HCT116 (cell line): ENCODE data around the gene CENPE. TPM values are rescaled to one million over a fixed set of nuclear protein-coding genes. Genes with fewer than 3 reads are reported as not detected.

Source experiments
- ATAC-seq: fragments of 200-7000 bp; cut with Tn5 transposase; 2 replicates; pipeline ENCODE4 v1.9.1; 2020; ENCODE audit warnings: mild to moderate bottlenecking, moderate library complexity
- BruUV-seq: library from RNA; stranded (reverse); fragments of 400-500 nt; replicated peaks from 2 replicates; lab custom pipeline; 2021; lab: Mats Ljungman, UMichigan
- CTCF ChIA-PET: fragments of 300-600 bp; sonication (Branson Sonifier 250); formaldehyde crosslinking; loops from one replicate; lab custom pipeline; 2021; ENCODE audit warnings: antibody characterized with exemption; lab: Charles Lee
- POLR2A ChIA-PET: fragments of 300-600, 350-600 bp; sonication (Branson Sonifier 250); formaldehyde crosslinking; loops from one replicate; lab custom pipeline; 2021; ENCODE audit warnings: antibody characterized with exemption; lab: Charles Lee
- RAD21 ChIA-PET, 2 experiments: fragments of 300-600 bp; sonication (Branson Sonifier 250); formaldehyde crosslinking; loops; one replicate each; lab custom pipeline; 2023; ENCODE audit warnings: low total read pairs in 2 of 2; ENCODE audit not compliant: uncharacterized antibody in 2 of 2, unreplicated experiment in 2 of 2, low non-redundant PET in 1 of 2; lab: Charles Lee
- DNase-seq: peaks from one replicate; pipeline ENCODE4 v3.0.0-alpha.2; 2010; ENCODE audit warnings: low read depth, low spot score
- H2AFZ ChIP-seq: fragments of 200-600 bp; shearing (Covaris generic), sonication (generic); 2 replicates; pipeline ENCODE4 v1.6.1; 2017; ENCODE audit warnings: low read depth, mixed run types, mixed read lengths, antibody characterized with exemption, low read length; ENCODE audit not compliant: poor library complexity, severe bottlenecking
- H3K27ac ChIP-seq: 2 replicates; pipeline ENCODE4 v1.5.1; 2012; ENCODE audit warnings: low read depth, low read length
- H3K27me3 ChIP-seq: fragments of 200-600 bp; sonication (generic); 2 replicates; pipeline ENCODE4 v1.6.1; 2016; ENCODE audit warnings: mixed run types, low read length, mixed read lengths; ENCODE audit not compliant: insufficient read depth
- H3K36me3 ChIP-seq, 2 experiments: fragments of 200-500 bp in 1 of 2; fragments of 200-600 bp in 1 of 2; sonication (Bioruptor generic) in 1 of 2; sonication (generic) in 1 of 2; 2 replicates each; pipeline versions ENCODE4 v1.5.1 to v1.6.1; 2014 to 2016; ENCODE audit warnings: low read length in 2 of 2, inconsistent platforms in 1 of 2, mixed read lengths in 1 of 2, mixed run types in 1 of 2; ENCODE audit not compliant: insufficient read depth in 2 of 2, control insufficient read depth in 1 of 2
- H3K4me1 ChIP-seq, 2 experiments: fragments of 200-600 bp in 1 of 2; sonication (generic) in 1 of 2; 2 replicates each; pipeline versions ENCODE4 v1.5.1 to v1.6.1; 2012 to 2017; ENCODE audit warnings: low read length in 2 of 2, inconsistent platforms in 1 of 2, mild to moderate bottlenecking in 1 of 2, mixed read lengths in 1 of 2, mixed run types in 1 of 2, moderate library complexity in 1 of 2; ENCODE audit not compliant: insufficient read depth in 2 of 2, control insufficient read depth in 1 of 2
- H3K4me2 ChIP-seq: fragments of 200-600 bp; sonication (generic); 2 replicates; pipeline ENCODE4 v1.6.1; 2017; ENCODE audit warnings: mixed run types, low read length, mixed read lengths
- H3K4me3 ChIP-seq, 2 experiments: fragments of 200-600 bp in 1 of 2; sonication (generic) in 1 of 2; replicated peaks in 1 of 2; 2 replicates each; pipeline ENCODE4 v1.5.1; 2011 to 2016; ENCODE audit warnings: low read length in 2 of 2, control low read depth in 1 of 2, low read depth in 1 of 2, mild to moderate bottlenecking in 1 of 2, mixed read lengths in 1 of 2, mixed run types in 1 of 2
- H3K79me2 ChIP-seq: fragments of 200-600 bp; sonication (generic); 2 replicates; pipeline ENCODE4 v1.6.1; 2017; ENCODE audit warnings: mild to moderate bottlenecking, mixed run types, low read length, moderate library complexity, mixed read lengths; ENCODE audit not compliant: insufficient read depth
- H3K9ac ChIP-seq: fragments of 200-600 bp; sonication (generic); 2 replicates; pipeline ENCODE4 v1.6.1; 2016; ENCODE audit warnings: low read length, mixed read lengths
- H3K9me2 ChIP-seq: fragments of 200-600 bp; sonication (generic), shearing (Covaris generic); 2 replicates; pipeline ENCODE4 v1.6.1; 2017; ENCODE audit warnings: mixed run types, mild to moderate bottlenecking, moderate library complexity; ENCODE audit not compliant: insufficient read depth
- H3K9me3 ChIP-seq, 2 experiments: fragments of 200-500 bp in 1 of 2; fragments of 200-600 bp in 1 of 2; sonication (Bioruptor generic) in 1 of 2; sonication (generic) in 1 of 2; 2 replicates each; pipeline ENCODE4 v1.6.1; 2014 to 2017; ENCODE audit warnings: low read length in 2 of 2, mixed read lengths in 2 of 2, inconsistent platforms in 1 of 2, low read depth in 1 of 2, mild to moderate bottlenecking in 1 of 2, mixed run types in 1 of 2, moderate library complexity in 1 of 2; ENCODE audit not compliant: control insufficient read depth in 1 of 2, insufficient read depth in 1 of 2
- H4K20me1 ChIP-seq: fragments of 200-600 bp; sonication (generic), shearing (Covaris generic); 2 replicates; pipeline ENCODE4 v1.6.1; 2017; ENCODE audit warnings: mixed run types, mild to moderate bottlenecking, moderate library complexity; ENCODE audit not compliant: insufficient read depth
- CEBPB ChIP-seq: IDR thresholded peaks from 2 replicates; pipeline ENCODE4 v1.6.1; 2012; ENCODE audit warnings: low read depth
- FOSL1 ChIP-seq: IDR thresholded peaks from 2 replicates; pipeline ENCODE4 v1.6.1; 2012; ENCODE audit warnings: low read depth
- POLR2A ChIP-seq: IDR thresholded peaks from 2 replicates; pipeline ENCODE4 v1.7.0; 2011; ENCODE audit warnings: borderline replicate concordance; ENCODE audit not compliant: insufficient read depth, insufficient read length; ENCODE audit errors: extremely low read depth
- POLR2AphosphoS5 ChIP-seq: IDR thresholded peaks from 2 replicates; pipeline ENCODE4 v1.6.1; 2011; ENCODE audit warnings: mild to moderate bottlenecking, low read depth, low read length, moderate library complexity
- RAD21 ChIP-seq: IDR thresholded peaks from 2 replicates; pipeline ENCODE4 v1.6.1; 2012; ENCODE audit warnings: low read depth, mild to moderate bottlenecking
- SRF ChIP-seq: IDR thresholded peaks from 2 replicates; pipeline ENCODE4 v1.6.1; 2012; ENCODE audit warnings: low read depth
- TCF7L2 ChIP-seq: IDR thresholded peaks from 2 replicates; pipeline ENCODE4 v1.7.0; 2011; ENCODE audit warnings: borderline replicate concordance, inconsistent platforms; ENCODE audit not compliant: insufficient read depth, insufficient read length; ENCODE audit errors: extremely low read depth
- ZNF274 ChIP-seq: fragments of 200-500 bp; sonication (Bioruptor generic); IDR thresholded peaks from 2 replicates; pipeline ENCODE4 v1.6.1; 2014; ENCODE audit warnings: mild to moderate bottlenecking, low read depth, low read length, inconsistent platforms
- intact Hi-C: fragments of 100-400 bp; cut with micrococcal nuclease; formaldehyde crosslinking; loops from 2 replicates; pipeline ENCODE4 v1.10.0; 2022
- total RNA-seq: library from RNA; stranded (reverse); gene quantifications from one replicate; pipeline ENCODE4 v1.2.1, GENCODE V29; 2021; ENCODE audit not compliant: unreplicated experiment
- TF ChIP-seq, protein P1 (sequence below): IDR thresholded peaks from 2 replicates; pipeline ENCODE4 v1.6.1; 2011; ENCODE audit warnings: mild to moderate bottlenecking, low read length, moderate library complexity; ENCODE audit not compliant: insufficient replicate concordance; ENCODE audit errors: extremely low read depth

Gene CENPE
- total RNA-seq, 1 experiment from 2014 or later: 31.3 TPM

- peaks cover 15 to 21% of the 10 kb centered on the region in 2 experiments for H3K36me3 ChIP-seq
- no TSS peak for BruUV-seq
- POLR2A ChIA-PET: interaction anchor here (0.7 kb wide), 2 partner anchors 734 to 1152 kb away, joined by 4 read pairs; no protein-coding TSS in a partner anchor
- H3K4me3 ChIP-seq: peak overlapping the region; percentile 61 to 81
- no peaks in the 10 kb centered on the region for H3K9me2 ChIP-seq
- intact Hi-C loops: no loop called here
- no peak for ATAC-seq
- no peaks in the 10 kb centered on the region for H4K20me1 ChIP-seq
- H2AFZ ChIP-seq: no peak overlapping the region
- TF ChIP-seq POLR2A: no peak
- no peak for TF ChIP-seq CEBPB
- no peak for TF ChIP-seq POLR2AphosphoS5
- TF ChIP-seq FOSL1: no peak
- no peak for TF ChIP-seq SRF
- no peak for TF ChIP-seq RAD21
- TF ChIP-seq ZNF274: no peak
- no peak for TF ChIP-seq TCF7L2
- TF ChIP-seq, protein P1, sequence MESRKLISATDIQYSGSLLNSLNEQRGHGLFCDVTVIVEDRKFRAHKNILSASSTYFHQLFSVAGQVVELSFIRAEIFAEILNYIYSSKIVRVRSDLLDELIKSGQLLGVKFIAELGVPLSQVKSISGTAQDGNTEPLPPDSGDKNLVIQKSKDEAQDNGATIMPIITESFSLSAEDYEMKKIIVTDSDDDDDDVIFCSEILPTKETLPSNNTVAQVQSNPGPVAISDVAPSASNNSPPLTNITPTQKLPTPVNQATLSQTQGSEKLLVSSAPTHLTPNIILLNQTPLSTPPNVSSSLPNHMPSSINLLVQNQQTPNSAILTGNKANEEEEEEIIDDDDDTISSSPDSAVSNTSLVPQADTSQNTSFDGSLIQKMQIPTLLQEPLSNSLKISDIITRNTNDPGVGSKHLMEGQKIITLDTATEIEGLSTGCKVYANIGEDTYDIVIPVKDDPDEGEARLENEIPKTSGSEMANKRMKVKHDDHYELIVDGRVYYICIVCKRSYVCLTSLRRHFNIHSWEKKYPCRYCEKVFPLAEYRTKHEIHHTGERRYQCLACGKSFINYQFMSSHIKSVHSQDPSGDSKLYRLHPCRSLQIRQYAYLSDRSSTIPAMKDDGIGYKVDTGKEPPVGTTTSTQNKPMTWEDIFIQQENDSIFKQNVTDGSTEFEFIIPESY: no peak
- TF ChIP-seq, all 23 proteins: peak for 0
- no peak for DNase-seq
- Histone ChIP-seq H3K79me2 (peaks cover 19% of the 10 kb centered on the region), H3K9ac (no peak overlapping the region), H3K4me1 (peaks cover 2 to 14% of the 10 kb centered on the region in 2 experiments; a peak in 3 of 4 replicates), H3K27me3 (no peaks in the 10 kb centered on the region), H3K9me3 (no peaks in the 10 kb centered on the region), H3K27ac (0 out of 2 replicates have a peak overlapping the region, but pooled peaks have one; percentile 38), H3K4me2 (peak overlapping the region; percentile 77)
- RAD21 ChIA-PET: interaction anchor here in 1 of 2 experiments (0.6 kb wide), 1 partner anchor 13 kb away, joined by 5 read pairs; no protein-coding TSS in a partner anchor
- CTCF ChIA-PET: no interaction called here
These were observed 866 bp upstream of the CENPE start for GRCh38 chr4:103199009-103199408.
